ENCODE results near the gene DYNLL2.
"Not testable (repeated sequence)": the region's sequence is repeated elsewhere in the genome, so short reads cannot be mapped to it uniquely, and the experiment has no call there.

The DYNLL2 gene

GRCh38 chr17:58107306-58107705 is 24.1 kb downstream of the DYNLL2 start:
- DNase-seq, result no peak

- no peak for DNase-seq
Measured at GRCh38 chr17:58109197-58109596, 26.0 kb downstream of the DYNLL2 start.

DNA sequence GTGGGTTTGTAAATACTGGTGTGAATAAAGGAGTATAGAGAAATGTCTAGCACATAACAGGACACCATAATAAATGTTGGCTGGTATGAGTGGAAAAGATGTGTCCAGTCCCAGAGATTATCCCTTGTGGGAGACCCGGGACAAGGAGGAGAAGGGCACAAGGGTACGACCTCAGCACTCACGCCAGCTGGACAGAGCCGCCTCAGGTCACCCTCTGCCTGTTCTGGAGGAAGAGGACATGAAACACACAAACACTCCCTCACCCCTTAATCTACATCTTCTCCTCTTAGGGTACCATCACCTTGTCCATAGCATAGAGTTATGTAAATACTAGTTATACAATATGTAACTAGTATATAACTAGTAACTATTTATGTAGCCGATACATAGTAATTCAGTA is 26.8 kb downstream of the DYNLL2 start:
- DNase-seq, result no peak

- DNase-seq, result no peak
Measured at GRCh38 chr17:58111676-58112075, 28.5 kb downstream of the DYNLL2 start.

- no peak for DNase-seq
Measured at GRCh38 chr17:58112970-58113631, 29.9 kb downstream of the DYNLL2 start.

- DNase-seq, result no peak
Measured at GRCh38 chr17:58113947-58114346, 30.7 kb downstream of the DYNLL2 start.

DNA sequence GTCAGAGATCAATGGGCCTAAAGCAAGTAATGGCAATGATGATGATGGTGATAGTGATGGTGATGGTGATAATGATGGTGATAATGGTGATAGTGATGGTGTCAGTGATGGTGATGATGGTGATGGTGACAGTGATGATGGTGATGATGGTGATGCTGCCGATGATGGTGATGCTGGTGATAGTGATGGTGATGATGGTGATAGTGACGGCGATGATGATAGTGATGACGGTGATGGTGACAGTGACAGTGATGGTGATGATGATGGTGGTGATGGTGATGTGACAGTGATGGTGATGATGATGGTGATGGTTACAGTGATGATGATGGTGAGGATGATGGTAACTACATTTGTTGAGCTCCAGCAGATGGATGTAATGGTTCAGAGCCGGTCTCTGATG is 34.2 kb downstream of the DYNLL2 start:
- DNase-seq, result no peak

GRCh38 chr17:58119491-58119890 is 36.3 kb downstream of the DYNLL2 start:
- no peak for DNase-seq

DNA sequence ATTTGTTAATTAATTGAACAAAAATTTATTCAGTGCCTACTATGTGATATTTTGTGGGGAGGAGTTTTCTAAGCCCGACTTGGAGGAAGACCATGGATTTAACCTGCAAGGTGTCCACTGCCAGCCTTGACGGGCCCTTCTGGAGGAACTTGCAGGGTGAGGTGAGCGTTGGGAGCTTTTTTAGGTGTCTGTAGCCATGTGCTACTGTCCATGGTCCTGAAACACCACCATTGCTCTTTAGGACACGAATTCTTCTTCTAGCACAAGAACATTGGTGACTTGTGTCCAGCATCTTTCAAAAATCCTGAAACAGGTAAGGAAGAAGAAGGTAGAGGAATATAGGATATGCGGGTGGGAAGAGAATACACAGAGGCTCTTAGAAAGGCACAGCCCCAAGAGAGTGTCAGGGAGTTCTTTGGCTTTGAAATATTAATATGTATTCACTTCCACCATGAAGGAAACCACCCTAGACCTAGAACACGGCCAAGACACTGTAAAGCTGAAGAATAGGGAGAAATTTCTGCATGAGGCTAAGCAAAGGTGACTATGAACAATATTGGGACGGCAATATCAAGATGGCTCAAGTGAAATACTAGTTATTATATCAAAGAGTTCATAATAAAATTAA is 37.1 kb downstream of the DYNLL2 start:
- DNase-seq, result no peak

- DNase-seq, result no peak
Measured at GRCh38 chr17:58121925-58122324, 38.7 kb downstream of the DYNLL2 start.

GRCh38 chr17:58127846-58128245 is 44.6 kb downstream of the DYNLL2 start:
- no peak for DNase-seq

- DNase-seq, result not testable (repeated sequence)
Measured at GRCh38 chr17:58132697-58133096, 49.5 kb downstream of the DYNLL2 start.

DNA sequence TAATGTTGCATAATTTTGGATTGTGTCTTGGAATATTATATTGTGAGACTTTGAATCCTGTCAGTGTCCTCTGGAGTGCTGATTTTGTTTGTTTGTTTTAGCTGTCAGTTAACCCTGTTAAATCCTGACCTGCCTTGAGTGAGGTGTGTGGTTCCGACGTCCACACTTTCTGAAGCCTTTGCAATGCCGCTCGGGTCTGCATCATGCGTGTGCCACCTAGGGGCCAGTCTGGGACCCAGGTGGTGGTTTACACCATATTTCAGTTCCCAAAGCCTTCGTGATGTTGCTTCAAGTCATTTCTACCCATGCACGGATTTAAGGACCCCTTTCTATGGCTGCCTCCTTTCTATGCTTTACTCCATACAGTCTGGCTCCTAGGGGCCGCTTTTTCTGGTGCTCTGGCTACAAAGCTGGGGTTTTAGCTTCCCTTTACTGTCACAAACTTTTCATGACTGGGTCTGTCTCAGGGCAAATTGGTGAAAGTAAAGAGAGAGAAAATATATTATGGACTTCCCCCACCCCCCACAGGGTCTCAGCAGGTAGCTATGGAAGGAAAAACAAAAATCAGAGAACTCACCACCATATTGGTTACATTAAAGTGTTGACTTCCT is 53.6 kb downstream of the DYNLL2 start:
- DNase-seq, result no peak

GRCh38 chr17:58141505-58141904 is 58.3 kb downstream of the DYNLL2 start:
- DNase-seq, result no peak

DNA sequence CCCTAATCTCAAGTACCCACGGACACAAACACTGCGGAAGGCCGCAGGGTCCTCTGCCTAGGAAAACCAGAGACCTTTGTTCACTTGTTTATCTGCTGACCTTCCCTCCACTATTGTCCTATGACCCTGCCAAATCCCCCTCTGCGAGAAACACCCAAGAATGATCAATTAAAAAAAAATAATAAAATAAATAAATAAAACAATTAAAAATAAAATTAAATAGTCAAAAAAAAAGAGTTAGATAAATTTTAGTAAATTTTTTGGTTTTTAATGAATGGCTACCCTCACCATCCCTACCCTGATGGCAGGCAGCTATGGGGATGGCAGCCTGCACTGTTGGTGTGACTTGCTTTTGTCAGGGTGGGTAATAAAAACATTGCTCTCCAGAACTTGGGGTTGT is 60.1 kb downstream of the DYNLL2 start:
- DNase-seq, result not testable (repeated sequence)

GRCh38 chr17:58144801-58145200 is 61.6 kb downstream of the DYNLL2 start:
- no peak for DNase-seq

Data from activated gamma-delta T cell (primary cell).